Cardiac muscle cell (in vitro differentiated cells and primary cell): ENCODE results near the gene SPTA1. TPM values are rescaled to one million over a fixed set of nuclear protein-coding genes. Genes with fewer than 3 reads are reported as not detected.

ENCODE experiments used
- DNase-seq, 2 donors: peaks; one replicate each; pipeline versions ENCODE4 v3.0.0 to v3.0.0-alpha.2; 2010 to 2017; ENCODE audit warnings: low read depth in 1 of 2, low spot score in 1 of 2
- H3K27ac ChIP-seq: fragments of 200-600 bp; sonication (generic); 2 replicates; pipeline ENCODE4 v1.5.1; 2016
- H3K27me3 ChIP-seq: fragments of 200-600 bp; sonication (generic); 2 replicates; pipeline ENCODE4 v1.6.0; 2016; ENCODE audit warnings: control low read depth
- H3K36me3 ChIP-seq: fragments of 200-600 bp; sonication (generic); 2 replicates; pipeline ENCODE4 v1.5.1; 2016; ENCODE audit warnings: control low read depth
- H3K4me1 ChIP-seq: fragments of 200-600 bp; sonication (generic); 2 replicates; pipeline ENCODE4 v1.8.1; 2017; ENCODE audit warnings: low read depth, mild to moderate bottlenecking, mixed run types
- H3K4me3 ChIP-seq: fragments of 200-600 bp; sonication (generic); 2 replicates; pipeline ENCODE4 v1.5.1; 2016; ENCODE audit warnings: mild to moderate bottlenecking
- H3K9me3 ChIP-seq: fragments of 200-600 bp; sonication (generic); 2 replicates; pipeline ENCODE4 v1.5.1; 2017; ENCODE audit warnings: low read depth, mild to moderate bottlenecking, control low read depth
- polyA plus RNA-seq: library from polyadenylated mRNA; unstranded; fragments of >200 nt; fragmentation: Nextera tagmentation; extraction: Ambion mirVana; gene quantifications from 2 replicates; pipeline ENCODE4 v1.2.1, GENCODE V29; 2016
- total RNA-seq: library from RNA; depleted of rRNA; stranded (reverse); fragments of >200 nt; gene quantifications from 2 replicates; pipeline ENCODE4 v1.2.3, GENCODE V29; 2016
- TF ChIP-seq, protein P1 (sequence below): IDR thresholded peaks from 2 replicates; pipeline ENCODE4 v1.5.1; 2012; ENCODE audit warnings: low read depth, mild to moderate bottlenecking, low read length

Gene SPTA1
- total and polyA plus RNA-seq, 2 experiments from 2014 or later, result 0.42 to 0.56 TPM

DNA sequence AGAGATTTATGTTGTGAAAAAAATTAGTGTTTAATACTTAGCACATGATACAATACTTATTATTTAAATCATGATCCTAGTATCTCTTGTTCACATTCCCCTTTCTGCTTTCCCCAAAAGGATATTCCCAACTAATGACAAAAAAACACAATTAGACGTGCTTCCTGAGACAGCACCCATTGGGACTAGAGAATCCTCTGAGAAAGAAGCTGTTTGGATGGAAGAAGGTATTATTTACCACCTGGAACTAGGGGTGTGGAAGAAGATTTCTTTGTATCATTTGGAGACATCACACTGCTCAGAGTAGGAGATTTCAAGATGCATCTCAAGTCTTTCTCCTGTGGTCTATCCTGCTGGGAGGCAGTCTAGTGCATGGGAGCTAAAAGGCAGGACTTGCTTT, 81.5 kb downstream of the SPTA1 start, which contains the start of gene OR10Z1:
OR10Z1 (plus strand) TSS at position 301 of the 400 bp plus-strand sequence. CDS start 1,171 bp downstream, outside the sequence.
- TF ChIP-seq, protein P1, sequence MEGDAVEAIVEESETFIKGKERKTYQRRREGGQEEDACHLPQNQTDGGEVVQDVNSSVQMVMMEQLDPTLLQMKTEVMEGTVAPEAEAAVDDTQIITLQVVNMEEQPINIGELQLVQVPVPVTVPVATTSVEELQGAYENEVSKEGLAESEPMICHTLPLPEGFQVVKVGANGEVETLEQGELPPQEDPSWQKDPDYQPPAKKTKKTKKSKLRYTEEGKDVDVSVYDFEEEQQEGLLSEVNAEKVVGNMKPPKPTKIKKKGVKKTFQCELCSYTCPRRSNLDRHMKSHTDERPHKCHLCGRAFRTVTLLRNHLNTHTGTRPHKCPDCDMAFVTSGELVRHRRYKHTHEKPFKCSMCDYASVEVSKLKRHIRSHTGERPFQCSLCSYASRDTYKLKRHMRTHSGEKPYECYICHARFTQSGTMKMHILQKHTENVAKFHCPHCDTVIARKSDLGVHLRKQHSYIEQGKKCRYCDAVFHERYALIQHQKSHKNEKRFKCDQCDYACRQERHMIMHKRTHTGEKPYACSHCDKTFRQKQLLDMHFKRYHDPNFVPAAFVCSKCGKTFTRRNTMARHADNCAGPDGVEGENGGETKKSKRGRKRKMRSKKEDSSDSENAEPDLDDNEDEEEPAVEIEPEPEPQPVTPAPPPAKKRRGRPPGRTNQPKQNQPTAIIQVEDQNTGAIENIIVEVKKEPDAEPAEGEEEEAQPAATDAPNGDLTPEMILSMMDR, result no peak
- H3K4me3 ChIP-seq, result no peak within 1 kb of the TSS
- DNase-seq, result no peak
- no peaks in the 10 kb centered on the region for H3K36me3 ChIP-seq
- H3K4me1 ChIP-seq, result no peaks in the 10 kb centered on the region
- H3K9me3 ChIP-seq, result no peaks in the 10 kb centered on the region
- H3K27ac ChIP-seq, result no peak within 1 kb of the TSS
- H3K27me3 ChIP-seq, result no peaks in the 10 kb centered on the region

GRCh38 chr1:158600735-158601134, 85.8 kb downstream of the SPTA1 start:
- Histone ChIP-seq H3K4me1 (no peaks in the 10 kb centered on the region), H3K36me3 (no peaks in the 10 kb centered on the region), H3K4me3 (no peak overlapping the region), H3K27ac (no peak overlapping the region), H3K9me3 (no peaks in the 10 kb centered on the region), H3K27me3 (no peaks in the 10 kb centered on the region)
- TF ChIP-seq, protein P1, result no peak
- DNase-seq, result no peak

DNA sequence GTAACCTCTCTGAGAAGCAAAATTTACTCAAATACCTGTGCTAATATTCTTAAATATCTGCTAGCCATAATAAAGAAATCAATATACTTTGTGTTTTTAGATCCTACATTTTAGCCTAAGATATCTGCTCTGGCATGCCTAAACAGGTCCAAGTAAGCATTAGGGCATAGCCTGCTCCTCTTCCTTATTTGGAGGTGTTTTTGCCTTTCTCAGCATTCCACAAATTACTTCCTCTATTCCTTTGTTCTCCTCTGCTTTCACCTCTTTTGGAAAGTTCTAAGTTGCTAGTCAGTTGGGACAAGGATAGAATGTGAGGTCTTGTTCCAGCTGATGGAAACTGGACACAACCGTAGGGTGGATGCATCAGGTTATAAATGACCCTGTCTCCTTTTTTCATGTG, 99.6 kb downstream of the SPTA1 start:
- Histone ChIP-seq H3K36me3 (no peaks in the 10 kb centered on the region), H3K27me3 (no peaks in the 10 kb centered on the region), H3K27ac (no peak overlapping the region), H3K4me1 (peaks cover 8% of the 10 kb centered on the region), H3K9me3 (no peaks in the 10 kb centered on the region), H3K4me3 (no peak overlapping the region)
- TF ChIP-seq, protein P1, result no peak
- no peak for DNase-seq

DNA sequence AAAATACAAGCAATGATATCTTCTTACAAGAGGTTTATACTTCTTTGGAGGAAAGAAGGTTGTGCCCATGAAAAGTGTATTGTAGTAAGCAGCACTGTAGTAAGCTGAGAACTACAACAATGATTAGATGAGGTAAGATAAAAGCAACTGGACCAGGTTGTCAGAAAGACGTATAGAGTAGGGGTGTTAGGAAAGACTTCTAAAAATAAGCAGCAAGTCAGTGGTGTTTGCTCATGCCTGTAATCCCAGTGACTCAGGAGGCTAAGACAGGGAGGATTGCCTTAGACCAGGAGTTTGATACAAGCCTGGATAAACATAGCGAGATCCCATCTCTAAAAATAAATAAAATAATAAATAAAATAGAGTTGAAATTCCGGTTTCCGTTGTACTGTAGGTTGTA, 102.6 kb downstream of the SPTA1 start:
- peak in 1 of 2 donors; percentile 4 for DNase-seq
- TF ChIP-seq, protein P1, result no peak
- Histone ChIP-seq H3K4me1 (peaks cover 18% of the 10 kb centered on the region), H3K36me3 (no peaks in the 10 kb centered on the region), H3K27me3 (no peaks in the 10 kb centered on the region), H3K4me3 (no peak overlapping the region), H3K9me3 (no peaks in the 10 kb centered on the region), H3K27ac (peak overlapping the region; percentile 25)

DNA sequence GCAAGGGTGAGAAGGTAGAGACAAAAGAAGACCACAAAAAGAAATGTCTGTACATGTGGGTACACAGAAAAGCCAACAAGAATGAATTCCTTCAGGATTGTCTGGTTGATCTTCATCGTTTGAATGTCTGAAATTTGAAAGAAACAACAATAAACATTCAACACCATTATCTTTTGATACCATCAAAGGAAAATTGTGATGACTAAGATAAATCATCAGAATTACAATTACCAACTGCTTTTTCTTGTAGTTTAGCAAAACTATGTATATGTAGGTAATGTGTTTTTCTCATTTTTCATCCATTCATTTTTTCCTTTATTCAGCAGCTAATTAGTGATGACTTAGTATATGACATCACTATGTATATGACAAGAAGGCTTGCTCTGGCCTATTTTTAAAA, 106.8 kb downstream of the SPTA1 start, which contains the start of gene OR10X1:
OR10X1 (minus strand) TSS at position 167 of the 400 bp plus-strand sequence; CDS start at position 167, 0 bp downstream.
- DNase-seq, result no peak
- Histone ChIP-seq H3K27ac (no peak within 1 kb of the TSS), H3K9me3 (no peaks in the 10 kb centered on the region), H3K4me3 (no peak within 1 kb of the TSS), H3K4me1 (peaks cover 18% of the 10 kb centered on the region), H3K36me3 (no peaks in the 10 kb centered on the region), H3K27me3 (no peaks in the 10 kb centered on the region)
- TF ChIP-seq, protein P1, result no peak
